ENCODE data around the gene IGFBP3.
A peak's percentile ranks its signal among the peaks of the same experiment; 100 is the strongest.

Gene IGFBP3

GRCh38 chr7:45873035-45873354 is 48.1 kb downstream of the IGFBP3 start, which contains the start of gene CCDC201:
Gene CCDC201 (minus strand): TSS chr7:45873082. CDS start chr7:45873007, 75 bp downstream.
- TF ChIP-seq SUZ12 (IDR thresholded peaks at IDR 0.05; ENCODE audit: extremely low read depth, insufficient read depth, insufficient read length) (no peak), YY1 (IDR thresholded peaks at IDR 0.05; ENCODE audit: insufficient read depth, insufficient read length) (no peak), ZNF274 (IDR thresholded peaks at IDR 0.05; ENCODE audit: low read depth, low read length) (no peak)
- H3K4me3 ChIP-seq (ENCODE audit: insufficient read length, low read depth): no peak within 1 kb of the TSS
- H3K9me3 ChIP-seq (ENCODE audit: insufficient read depth, low read length): peaks cover 23% of the 10 kb centered on the region
- H3K4me1 ChIP-seq (ENCODE audit: insufficient read depth, insufficient read length): no peaks in the 10 kb centered on the region
- H3K9ac ChIP-seq (ENCODE audit: insufficient read length, low read depth): no peak within 1 kb of the TSS
- H3K27me3 ChIP-seq (ENCODE audit: insufficient read depth, insufficient read length): no peaks in the 10 kb centered on the region
- no peak for DNase-seq (ENCODE audit: low read depth, low spot score)
- H3K36me3 ChIP-seq (ENCODE audit: insufficient read depth, insufficient read length, low read length): no peaks in the 10 kb centered on the region

- Histone ChIP-seq H3K4me1 (ENCODE audit: insufficient read depth, insufficient read length) (no peaks in the 10 kb centered on the region), H3K36me3 (ENCODE audit: insufficient read depth, insufficient read length, low read length) (no peaks in the 10 kb centered on the region), H3K9ac (ENCODE audit: insufficient read length, low read depth) (no peak overlapping the region), H3K27me3 (ENCODE audit: insufficient read depth, insufficient read length) (no peaks in the 10 kb centered on the region), H3K9me3 (ENCODE audit: insufficient read depth, low read length) (peaks cover 17% of the 10 kb centered on the region), H3K4me3 (ENCODE audit: insufficient read length, low read depth) (no peak overlapping the region)
- no peak for TF ChIP-seq ZNF274 (IDR thresholded peaks at IDR 0.05; ENCODE audit: low read depth, low read length)
- TF ChIP-seq SUZ12 (IDR thresholded peaks at IDR 0.05; ENCODE audit: extremely low read depth, insufficient read depth, insufficient read length): no peak
- no peak for TF ChIP-seq YY1 (IDR thresholded peaks at IDR 0.05; ENCODE audit: insufficient read depth, insufficient read length)
- peak; percentile 32 for DNase-seq (ENCODE audit: low read depth, low spot score)
These were observed 48.7 kb downstream of the IGFBP3 start for GRCh38 chr7:45872116-45873034.

- no peak for DNase-seq (ENCODE audit: low read depth, low spot score)
These were observed 51.6 kb downstream of the IGFBP3 start for GRCh38 chr7:45869426-45869825.

GRCh38 chr7:45867471-45867870 is 53.6 kb downstream of the IGFBP3 start:
- no peaks in the 10 kb centered on the region for H3K36me3 ChIP-seq (ENCODE audit: insufficient read depth, insufficient read length, low read length)
- no peak for DNase-seq (ENCODE audit: low read depth, low spot score)
- peaks cover 4% of the 10 kb centered on the region for H3K4me1 ChIP-seq (ENCODE audit: insufficient read depth, insufficient read length)
- H3K9me3 ChIP-seq (ENCODE audit: insufficient read depth, low read length): no peaks in the 10 kb centered on the region
- no peak overlapping the region for H3K4me3 ChIP-seq (ENCODE audit: insufficient read length, low read depth)
- no peaks in the 10 kb centered on the region for H3K27me3 ChIP-seq (ENCODE audit: insufficient read depth, insufficient read length)
- no peak overlapping the region for H3K9ac ChIP-seq (ENCODE audit: insufficient read length, low read depth)
- TF ChIP-seq SUZ12 (IDR thresholded peaks at IDR 0.05; ENCODE audit: extremely low read depth, insufficient read depth, insufficient read length) (no peak), YY1 (IDR thresholded peaks at IDR 0.05; ENCODE audit: insufficient read depth, insufficient read length) (no peak), ZNF274 (IDR thresholded peaks at IDR 0.05; ENCODE audit: low read depth, low read length) (no peak)

More at GRCh38 chr7:45869426-45869825, 51.6 kb downstream of the IGFBP3 start:
- Histone ChIP-seq H3K36me3 (ENCODE audit: insufficient read depth, insufficient read length, low read length) (no peaks in the 10 kb centered on the region), H3K27me3 (ENCODE audit: insufficient read depth, insufficient read length) (no peaks in the 10 kb centered on the region), H3K4me1 (ENCODE audit: insufficient read depth, insufficient read length) (peaks cover 4% of the 10 kb centered on the region), H3K4me3 (ENCODE audit: insufficient read length, low read depth) (no peak overlapping the region), H3K9me3 (ENCODE audit: insufficient read depth, low read length) (no peaks in the 10 kb centered on the region), H3K9ac (ENCODE audit: insufficient read length, low read depth) (no peak overlapping the region)
- TF ChIP-seq ZNF274 (IDR thresholded peaks at IDR 0.05; ENCODE audit: low read depth, low read length): no peak
- no peak for TF ChIP-seq YY1 (IDR thresholded peaks at IDR 0.05; ENCODE audit: insufficient read depth, insufficient read length)

GRCh38 chr7:45865594-45866410 is 55.3 kb downstream of the IGFBP3 start:
- TF ChIP-seq ZNF274 (IDR thresholded peaks at IDR 0.05; ENCODE audit: low read depth, low read length) (no peak), YY1 (IDR thresholded peaks at IDR 0.05; ENCODE audit: insufficient read depth, insufficient read length) (no peak), SUZ12 (IDR thresholded peaks at IDR 0.05; ENCODE audit: extremely low read depth, insufficient read depth, insufficient read length) (no peak)
- H3K9ac ChIP-seq (ENCODE audit: insufficient read length, low read depth): no peak overlapping the region
- H3K9me3 ChIP-seq (ENCODE audit: insufficient read depth, low read length): no peaks in the 10 kb centered on the region
- no peaks in the 10 kb centered on the region for H3K27me3 ChIP-seq (ENCODE audit: insufficient read depth, insufficient read length)
- H3K4me1 ChIP-seq (ENCODE audit: insufficient read depth, insufficient read length): peaks cover 4% of the 10 kb centered on the region
- no peak overlapping the region for H3K4me3 ChIP-seq (ENCODE audit: insufficient read length, low read depth)
- no peak for DNase-seq (ENCODE audit: low read depth, low spot score)
- no peaks in the 10 kb centered on the region for H3K36me3 ChIP-seq (ENCODE audit: insufficient read depth, insufficient read length, low read length)

- Histone ChIP-seq H3K9ac (ENCODE audit: insufficient read length, low read depth) (no peak overlapping the region), H3K36me3 (ENCODE audit: insufficient read depth, insufficient read length, low read length) (no peaks in the 10 kb centered on the region), H3K4me3 (ENCODE audit: insufficient read length, low read depth) (no peak overlapping the region), H3K27me3 (ENCODE audit: insufficient read depth, insufficient read length) (no peaks in the 10 kb centered on the region), H3K4me1 (ENCODE audit: insufficient read depth, insufficient read length) (peaks cover 4% of the 10 kb centered on the region), H3K9me3 (ENCODE audit: insufficient read depth, low read length) (no peaks in the 10 kb centered on the region)
- TF ChIP-seq SUZ12 (IDR thresholded peaks at IDR 0.05; ENCODE audit: extremely low read depth, insufficient read depth, insufficient read length): no peak
- TF ChIP-seq ZNF274 (IDR thresholded peaks at IDR 0.05; ENCODE audit: low read depth, low read length): no peak
- no peak for TF ChIP-seq YY1 (IDR thresholded peaks at IDR 0.05; ENCODE audit: insufficient read depth, insufficient read length)
- peak; percentile 28 for DNase-seq (ENCODE audit: low read depth, low spot score)
These were observed 57.4 kb downstream of the IGFBP3 start for GRCh38 chr7:45863715-45864114.

Measured in NT2/D1 (cell line).